Measurements from ENCODE around the gene TMEM123.

DNA sequence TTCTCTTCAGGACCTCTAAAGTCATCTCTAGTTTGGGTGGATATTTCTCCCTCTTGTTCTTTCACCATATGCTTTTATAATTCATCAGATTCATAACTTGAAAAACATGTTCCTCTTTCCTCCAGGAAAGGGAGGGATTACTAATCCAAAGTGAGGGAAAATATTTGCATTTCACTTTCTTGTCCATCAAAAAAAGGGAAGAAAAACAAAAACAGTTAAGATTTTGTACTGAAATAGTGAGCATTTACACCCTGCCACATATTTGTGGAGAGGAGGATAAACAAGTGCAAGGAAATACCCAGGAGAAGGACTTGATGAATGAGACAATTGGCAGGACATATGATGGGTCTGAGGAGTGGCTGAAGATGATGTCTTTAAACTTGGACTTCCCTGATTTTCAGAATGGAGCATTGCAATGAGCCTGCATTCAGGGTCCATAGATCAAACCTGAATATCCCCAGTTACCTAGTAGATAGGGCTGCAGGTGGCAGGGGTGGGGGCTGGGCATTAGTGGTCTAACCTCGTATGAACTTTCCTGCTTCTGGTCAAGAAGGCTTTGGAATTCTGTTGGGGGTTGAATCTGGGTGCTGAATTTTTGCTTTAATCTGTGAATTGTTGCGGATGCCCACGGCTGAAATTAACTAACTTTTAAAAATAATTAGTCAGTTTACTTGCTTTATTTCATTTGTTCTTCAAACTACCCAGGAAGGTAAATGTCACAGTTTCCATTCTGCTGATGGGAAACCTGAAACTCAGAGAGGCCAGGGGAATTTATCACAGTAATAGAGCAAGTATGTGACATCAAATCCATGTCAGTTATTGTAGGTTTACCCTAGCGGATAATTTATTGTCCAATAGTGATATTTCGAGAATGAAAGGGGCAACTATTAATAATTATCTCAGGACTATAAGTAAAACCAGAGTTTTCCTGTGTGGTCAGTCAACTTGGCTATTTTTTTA lies 36.9 kb upstream of the TMEM123 start:
- TF ChIP-seq CTCF (conservative IDR thresholded peaks at IDR 0.05; ENCODE audit: low read depth, low read length) (no peak), NFE2L2 (IDR thresholded peaks at IDR 0.05; ENCODE audit: low read depth, low read length) (no peak), MAZ (IDR thresholded peaks at IDR 0.05; ENCODE audit: borderline replicate concordance, low read depth, low read length) (no peak), MXI1 (IDR thresholded peaks at IDR 0.05; ENCODE audit: borderline replicate concordance, low read depth, low read length) (no peak), POLR2A (IDR thresholded peaks at IDR 0.05; ENCODE audit: low read depth, low read length) (no peak), CEBPB (IDR thresholded peaks at IDR 0.05; ENCODE audit: low read depth, low read length) (no peak), FOS (IDR thresholded peaks at IDR 0.05; ENCODE audit: low read depth, low read length) (no peak), MAFK (IDR thresholded peaks at IDR 0.05; ENCODE audit: low read depth, low read length) (no peak), SMC3 (IDR thresholded peaks at IDR 0.05; ENCODE audit: low read depth, low read length) (no peak), RAD21 (IDR thresholded peaks at IDR 0.05; ENCODE audit: low read length) (no peak)
- TF ChIP-seq, protein P1, sequence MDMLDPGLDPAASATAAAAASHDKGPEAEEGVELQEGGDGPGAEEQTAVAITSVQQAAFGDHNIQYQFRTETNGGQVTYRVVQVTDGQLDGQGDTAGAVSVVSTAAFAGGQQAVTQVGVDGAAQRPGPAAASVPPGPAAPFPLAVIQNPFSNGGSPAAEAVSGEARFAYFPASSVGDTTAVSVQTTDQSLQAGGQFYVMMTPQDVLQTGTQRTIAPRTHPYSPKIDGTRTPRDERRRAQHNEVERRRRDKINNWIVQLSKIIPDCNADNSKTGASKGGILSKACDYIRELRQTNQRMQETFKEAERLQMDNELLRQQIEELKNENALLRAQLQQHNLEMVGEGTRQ (IDR thresholded peaks at IDR 0.05; ENCODE audit: low read depth, low read length) = no peak
- TF ChIP-seq, protein P2, sequence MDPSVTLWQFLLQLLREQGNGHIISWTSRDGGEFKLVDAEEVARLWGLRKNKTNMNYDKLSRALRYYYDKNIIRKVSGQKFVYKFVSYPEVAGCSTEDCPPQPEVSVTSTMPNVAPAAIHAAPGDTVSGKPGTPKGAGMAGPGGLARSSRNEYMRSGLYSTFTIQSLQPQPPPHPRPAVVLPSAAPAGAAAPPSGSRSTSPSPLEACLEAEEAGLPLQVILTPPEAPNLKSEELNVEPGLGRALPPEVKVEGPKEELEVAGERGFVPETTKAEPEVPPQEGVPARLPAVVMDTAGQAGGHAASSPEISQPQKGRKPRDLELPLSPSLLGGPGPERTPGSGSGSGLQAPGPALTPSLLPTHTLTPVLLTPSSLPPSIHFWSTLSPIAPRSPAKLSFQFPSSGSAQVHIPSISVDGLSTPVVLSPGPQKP (IDR thresholded peaks at IDR 0.05; ENCODE audit: borderline replicate concordance, low read depth, low read length) = no peak
